Stimulated activated CD4-positive, alpha-beta T cell treated with anti-CD3 and anti-CD28 coated beads, Interleukin-2, amount 100 ng/mL, for 48 hours (primary cell): ENCODE results near the gene PIGC.
A peak's percentile ranks its signal among the peaks of the same experiment; 100 is the strongest.
"Not testable (repeated sequence)": the region's sequence is repeated elsewhere in the genome, so short reads cannot be mapped to it uniquely, and the experiment has no call there.

Experiments used
- DNase-seq, 2 donors: peaks; one replicate each; pipeline ENCODE4 v3.0.0-alpha.2; 2020

PIGC gene

DNA sequence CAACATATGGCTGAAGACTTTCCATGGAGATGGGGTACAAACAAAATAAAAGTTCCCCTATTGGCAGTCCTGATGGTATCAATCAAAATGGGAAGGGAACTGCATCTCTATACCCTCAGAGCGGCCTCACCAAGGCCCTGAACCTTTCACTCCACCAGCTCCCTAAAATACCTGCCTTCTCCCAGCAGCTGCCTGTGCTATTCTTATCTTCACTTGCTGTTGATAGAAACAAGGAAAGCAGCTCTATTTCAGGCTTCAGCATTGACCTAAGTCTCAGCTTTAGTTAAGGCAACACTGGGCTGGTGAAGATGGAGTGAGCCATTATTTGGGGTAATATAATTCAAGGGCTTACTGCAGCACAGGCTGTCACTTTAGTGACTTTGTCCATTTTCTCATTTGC is 21.7 kb upstream of the PIGC start:
- DNase-seq: no peak

GRCh38 chr1:172460887-172461315 is 17.0 kb upstream of the PIGC start:
- DNase-seq: no peak

DNA sequence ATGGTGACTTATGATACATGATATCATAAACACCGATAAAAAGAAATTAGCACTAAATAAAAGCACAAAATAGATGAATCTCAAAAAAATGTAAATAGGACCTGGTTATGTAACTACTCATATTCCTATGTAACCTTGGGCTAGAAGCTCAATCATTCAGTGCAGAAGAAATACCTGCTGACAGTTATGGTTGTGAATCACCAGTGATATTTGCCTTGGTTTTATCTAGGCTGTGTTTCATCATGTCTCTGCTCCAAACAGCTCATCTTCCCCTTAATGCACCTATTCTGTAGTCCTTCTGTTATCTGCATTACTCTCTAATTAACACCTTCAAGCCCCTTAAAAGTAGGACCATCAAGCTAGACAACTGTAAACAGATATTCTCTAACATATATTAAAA is 16.3 kb upstream of the PIGC start:
- DNase-seq: no peak

- no peak for DNase-seq
Observed at GRCh38 chr1:172457479-172458130, 13.7 kb upstream of the PIGC start.

GRCh38 chr1:172456344-172456769 is 12.5 kb upstream of the PIGC start:
- DNase-seq: no peak

GRCh38 chr1:172455451-172455850 is 11.6 kb upstream of the PIGC start:
- DNase-seq: no peak

- no peak for DNase-seq
Observed at GRCh38 chr1:172453607-172454006, 9.7 kb upstream of the PIGC start.

DNA sequence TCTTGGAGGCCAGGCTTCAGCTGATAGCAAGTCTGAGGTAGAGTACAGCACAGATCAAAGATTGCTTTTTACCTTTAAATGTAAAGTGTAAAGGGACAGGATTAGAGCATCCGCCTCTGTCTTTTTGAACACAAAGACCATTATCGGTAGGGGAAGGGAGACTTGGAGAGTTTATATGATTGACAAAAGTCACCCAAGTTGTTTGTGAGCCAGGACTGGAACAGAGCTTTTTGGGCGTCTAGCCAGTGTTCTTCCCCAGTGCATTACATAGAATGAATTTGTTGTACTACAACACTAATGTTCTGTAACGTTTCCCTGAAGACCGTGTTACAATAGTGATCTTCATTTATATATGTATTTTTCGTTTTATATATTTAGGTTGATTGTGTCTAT is 9.3 kb upstream of the PIGC start:
- no peak for DNase-seq

DNA sequence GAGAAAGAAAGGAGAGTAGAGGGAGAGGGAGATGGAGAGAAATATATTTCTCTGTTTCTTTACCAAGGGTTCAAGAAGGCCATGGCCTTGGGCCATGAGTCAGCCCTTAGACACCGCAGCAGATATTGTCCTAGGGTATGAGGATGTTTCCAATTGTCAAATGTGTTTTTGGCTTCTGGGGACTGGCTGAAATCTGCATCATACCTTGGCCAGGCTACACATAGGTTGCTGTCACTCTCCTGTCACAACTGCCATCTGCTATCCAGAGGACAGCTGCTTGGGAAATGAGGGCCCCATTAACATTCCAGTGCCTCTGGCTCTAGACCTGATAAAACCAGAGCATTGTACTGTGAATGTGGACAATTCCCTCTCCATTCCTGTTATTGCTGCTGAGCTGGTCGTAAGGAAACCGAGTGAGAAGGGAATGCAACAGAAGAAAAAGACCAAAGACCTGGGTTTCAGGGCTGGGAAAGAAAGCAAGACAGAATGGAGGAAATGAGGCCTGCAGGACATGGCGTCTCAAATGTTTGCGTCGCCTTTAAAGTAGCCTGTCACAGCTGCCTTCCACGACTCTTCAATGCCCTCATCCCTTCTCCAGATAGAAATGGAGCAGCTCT is 8.8 kb upstream of the PIGC start:
- DNase-seq: no peak

GRCh38 chr1:172451002-172451443 is 7.2 kb upstream of the PIGC start:
- DNase-seq: no peak

GRCh38 chr1:172450524-172450885 is 6.6 kb upstream of the PIGC start:
- no peak for DNase-seq

DNA sequence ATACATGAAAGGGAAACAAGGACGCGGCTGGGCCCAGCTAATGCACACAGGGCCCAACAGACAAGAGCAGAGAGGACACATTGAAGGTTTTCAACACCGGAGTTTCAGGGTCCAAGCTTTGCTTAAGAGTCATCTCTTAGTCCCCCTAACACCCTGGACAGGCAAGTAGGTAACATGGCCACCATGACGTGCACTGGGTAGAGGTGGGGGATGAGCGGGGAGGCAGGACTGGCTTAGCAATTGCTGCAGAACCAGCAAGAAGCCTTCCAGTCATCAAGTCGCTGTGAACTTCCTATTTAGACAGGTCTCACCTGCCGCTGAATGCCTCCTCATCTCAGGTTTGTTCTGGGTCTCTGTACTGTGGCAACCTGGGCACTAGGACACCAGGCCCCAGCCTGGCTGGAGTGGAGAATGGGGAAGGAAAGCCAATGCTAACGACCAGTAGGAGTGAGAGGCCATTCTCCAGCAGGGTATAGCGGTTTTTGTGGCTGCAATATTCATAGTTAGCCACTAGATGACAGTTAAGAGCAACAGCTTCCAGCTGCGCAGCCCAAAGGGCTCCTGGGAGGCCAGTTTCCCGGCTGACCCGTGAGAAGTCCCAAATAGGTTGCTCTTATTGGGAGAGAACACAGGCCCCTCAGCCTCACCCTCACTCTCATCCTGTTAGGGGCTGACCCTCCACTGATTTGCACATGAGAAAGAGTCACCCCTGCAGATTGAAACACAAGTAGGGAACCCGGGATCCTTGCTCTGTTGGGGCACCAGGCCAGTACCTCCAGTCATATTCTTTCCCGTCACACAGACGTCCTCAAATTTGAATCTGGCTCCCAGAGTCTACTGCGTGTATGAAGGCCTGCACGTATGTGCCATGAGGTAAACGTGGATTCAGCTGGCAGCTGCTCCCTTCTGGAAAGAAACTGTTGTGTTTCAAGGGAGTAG is 6.0 kb upstream of the PIGC start:
- DNase-seq: peak; percentile 25 to 36

DNA sequence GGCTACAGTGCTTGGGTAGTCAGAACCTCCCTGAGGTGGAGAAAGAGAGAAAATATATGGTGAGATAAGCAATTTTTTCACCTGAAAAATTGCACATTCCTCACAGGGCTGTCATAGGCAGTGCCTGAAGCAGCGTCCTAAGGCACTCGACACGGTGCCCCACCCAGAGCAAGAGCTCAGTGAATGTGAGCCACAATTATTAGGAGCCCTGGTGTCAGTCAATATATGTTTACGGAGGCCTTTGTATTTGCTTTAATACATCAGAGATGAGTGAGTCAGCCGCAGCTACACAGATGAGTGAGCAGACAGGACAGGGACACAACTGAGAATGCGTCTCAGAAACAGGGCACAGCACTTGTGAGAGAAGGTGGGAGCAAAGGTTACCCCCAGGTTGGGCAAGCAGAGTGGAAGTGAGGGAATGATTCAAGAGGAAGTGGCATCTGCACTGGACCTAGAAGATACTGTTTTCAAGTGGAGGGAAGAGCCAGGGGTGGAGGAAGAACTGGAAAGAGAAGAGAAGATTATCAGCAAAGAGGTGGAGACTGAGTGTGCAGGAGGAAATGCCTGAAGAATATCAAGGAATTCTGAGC is 5.2 kb upstream of the PIGC start:
- DNase-seq: no peak

DNA sequence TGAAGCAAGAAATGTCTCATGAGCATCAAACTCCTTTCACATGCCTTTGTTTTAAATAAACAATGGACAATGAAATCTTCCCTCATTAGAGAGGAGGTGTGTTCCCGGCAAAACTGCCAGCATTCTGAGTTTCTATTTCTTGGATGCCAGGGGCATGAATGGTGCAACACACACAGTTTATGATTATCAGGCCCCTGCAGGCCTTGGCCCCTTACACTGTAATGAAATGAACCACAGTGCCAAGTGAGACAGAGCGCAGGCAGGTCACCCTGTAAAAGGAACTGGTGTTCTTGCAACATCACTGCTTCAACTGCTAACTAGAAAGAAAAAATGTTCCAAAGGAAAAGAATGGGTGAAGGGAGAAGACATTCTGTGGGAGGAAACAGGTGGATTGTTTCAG is 3.8 kb upstream of the PIGC start:
- DNase-seq: no peak

GRCh38 chr1:172446547-172446946 is 2.7 kb upstream of the PIGC start:
- DNase-seq: no peak

GRCh38 chr1:172442843-172443565 is 865 bp downstream of the PIGC start:
- no peak for DNase-seq

DNA sequence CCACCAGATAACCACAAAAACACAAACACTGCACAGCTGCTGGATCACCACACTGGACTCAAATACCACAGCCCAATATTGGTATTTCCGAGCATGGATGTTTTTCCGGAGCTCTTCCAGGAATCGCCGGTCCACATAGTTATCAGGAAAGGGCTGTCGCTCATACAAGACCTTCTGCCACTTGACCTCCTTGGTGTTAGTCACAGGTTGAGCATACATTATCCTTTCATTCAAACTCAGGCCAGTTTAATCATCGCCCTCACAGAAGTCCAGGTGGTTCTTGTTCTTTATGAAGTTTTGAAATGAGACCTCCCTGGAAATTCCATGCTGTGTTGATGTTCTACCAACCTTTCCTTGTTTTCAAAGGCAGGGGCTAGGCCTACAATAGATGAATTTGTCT is 1.5 kb downstream of the PIGC start:
- no peak for DNase-seq

DNA sequence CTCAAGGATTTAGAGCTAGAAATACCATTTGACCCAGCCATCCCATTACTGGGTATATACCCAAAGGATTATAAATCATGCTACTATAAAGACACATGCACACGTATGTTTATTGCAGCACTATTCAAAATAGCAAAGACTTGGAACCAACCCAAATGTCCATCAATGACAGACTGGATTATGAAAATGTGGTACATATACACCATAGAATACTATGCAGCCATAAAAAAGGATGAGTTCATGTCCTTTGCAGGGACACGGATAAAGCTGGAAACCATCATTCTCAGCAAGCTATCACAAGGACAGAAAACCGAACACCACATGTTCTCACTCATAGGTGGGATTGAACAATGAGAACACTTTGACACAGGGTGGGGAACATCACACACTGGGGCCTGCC is 6.7 kb downstream of the PIGC start:
- DNase-seq: not testable (repeated sequence)

- DNase-seq: no peak
Observed at GRCh38 chr1:172431721-172432192, 12.1 kb downstream of the PIGC start.

DNA sequence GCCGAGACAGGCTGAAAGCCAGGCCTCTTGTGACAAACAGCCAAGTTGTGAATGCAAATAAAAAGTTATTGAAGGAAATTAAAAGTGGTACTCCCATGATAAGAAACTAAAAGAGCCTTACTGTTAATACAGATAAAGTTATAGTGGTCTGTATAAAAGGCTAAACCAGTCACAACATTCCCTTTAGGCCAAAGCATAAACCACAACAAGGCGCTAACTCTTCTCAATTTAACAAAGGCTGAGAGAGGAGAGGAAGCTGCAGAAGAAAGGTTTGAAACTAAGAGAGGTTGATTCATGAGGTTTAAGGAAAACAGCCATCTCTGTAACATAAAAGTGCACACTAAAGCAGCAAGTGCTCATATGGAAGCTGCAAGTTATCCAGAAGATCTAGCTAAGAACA is 12.7 kb downstream of the PIGC start:
- DNase-seq: no peak

DNA sequence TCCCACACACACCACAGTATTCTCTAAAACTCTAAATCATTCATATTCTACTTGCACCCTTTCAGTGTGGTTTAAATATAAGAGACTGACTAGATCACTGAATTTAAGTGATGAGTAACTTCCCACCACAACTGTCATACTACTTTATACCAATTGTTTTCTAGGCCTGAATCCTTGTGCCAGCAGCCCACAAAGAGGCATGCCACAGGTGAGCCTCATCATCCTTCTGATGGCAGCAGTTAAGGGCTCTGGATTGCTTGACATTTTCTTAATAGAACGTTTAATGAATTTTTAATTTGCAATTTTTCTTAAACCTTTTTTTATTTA is 13.8 kb downstream of the PIGC start:
- no peak for DNase-seq

DNA sequence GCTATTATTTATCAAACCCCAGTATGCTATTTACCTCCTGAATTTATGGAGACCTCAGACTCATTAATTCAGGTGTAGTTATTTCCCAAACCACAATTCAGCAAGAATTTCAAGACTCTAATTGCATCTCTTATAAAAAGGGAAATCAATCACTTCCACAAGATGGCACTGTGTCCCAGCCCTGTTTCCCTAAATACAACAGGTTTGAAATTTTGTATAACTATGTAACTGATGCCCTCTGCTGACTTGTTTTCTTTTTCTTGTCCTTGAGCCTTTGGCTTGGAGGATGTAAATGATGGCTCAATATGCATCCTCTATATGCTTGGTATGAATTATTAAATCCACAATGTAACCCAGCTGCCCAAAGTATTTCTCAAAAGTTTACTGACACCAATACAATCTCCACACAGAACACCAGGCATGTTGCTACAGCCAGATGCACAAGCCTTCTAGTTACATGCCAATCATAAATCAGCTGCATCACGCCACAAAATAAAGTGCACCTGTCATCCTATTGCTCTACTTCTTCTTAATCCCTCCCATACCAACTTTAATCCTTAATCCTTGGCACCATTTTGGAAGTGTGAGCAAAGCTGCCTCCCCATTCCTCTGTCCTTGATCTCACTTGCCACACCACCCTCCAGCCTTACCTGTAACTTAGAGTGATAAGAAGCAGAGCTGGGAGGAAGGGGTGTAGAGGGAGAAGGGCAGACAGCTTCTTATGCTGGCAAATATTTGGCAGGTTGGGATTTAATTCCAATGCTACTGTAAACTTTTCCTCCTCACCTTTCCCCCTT is 14.3 kb downstream of the PIGC start:
- no peak for DNase-seq
